Measurements from ENCODE around the gene KRTAP27-1.

Gene KRTAP27-1

GRCh38 chr21:30337772-30338171 is 278 bp upstream of the KRTAP27-1 start:
- no peak overlapping the region for H3K9ac ChIP-seq (ENCODE audit: low read length)

DNA sequence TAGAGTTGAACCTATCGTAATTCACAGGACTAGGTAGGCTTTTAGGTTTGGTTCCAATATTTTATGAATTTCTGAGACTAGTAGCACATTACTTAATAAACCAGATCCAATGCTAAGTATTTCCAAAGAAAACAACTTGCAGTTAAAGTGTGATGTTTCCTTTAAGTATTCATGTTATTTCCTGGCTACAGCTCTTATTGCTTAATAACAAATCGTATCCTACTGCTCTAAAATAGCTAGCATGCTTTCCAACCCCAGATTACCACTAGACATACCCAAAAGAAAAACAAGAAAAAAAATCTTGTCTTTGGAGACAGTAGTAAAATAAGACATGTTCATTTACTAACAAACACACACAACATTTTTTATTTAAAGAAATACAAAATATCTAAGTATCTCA is 898 bp downstream of the KRTAP27-1 start:
- no peak overlapping the region for H3K4me3 ChIP-seq (ENCODE audit: low read length)
- H3K9me3 ChIP-seq (ENCODE audit: control insufficient read depth, low read depth, low read length): no peaks in the 10 kb centered on the region
- no peaks in the 10 kb centered on the region for H3K36me3 ChIP-seq (ENCODE audit: control insufficient read depth, low read depth, low read length)
- H3K27ac ChIP-seq (ENCODE audit: low read length): no peak overlapping the region
- H3K4me1 ChIP-seq (ENCODE audit: control insufficient read depth, low read depth, low read length): no peaks in the 10 kb centered on the region
- no peak overlapping the region for H3K9ac ChIP-seq (ENCODE audit: low read length)
- H3K27me3 ChIP-seq (ENCODE audit: control insufficient read depth, insufficient read depth, low read length): no peaks in the 10 kb centered on the region

More at GRCh38 chr21:30337772-30338171, 278 bp upstream of the KRTAP27-1 start:
- Histone ChIP-seq H3K9me3 (ENCODE audit: control insufficient read depth, low read depth, low read length) (no peaks in the 10 kb centered on the region), H3K36me3 (ENCODE audit: control insufficient read depth, low read depth, low read length) (no peaks in the 10 kb centered on the region), H3K4me1 (ENCODE audit: control insufficient read depth, low read depth, low read length) (no peaks in the 10 kb centered on the region), H3K27ac (ENCODE audit: low read length) (no peak overlapping the region), H3K4me3 (ENCODE audit: low read length) (no peak overlapping the region), H3K27me3 (ENCODE audit: control insufficient read depth, insufficient read depth, low read length) (no peaks in the 10 kb centered on the region)

DNA sequence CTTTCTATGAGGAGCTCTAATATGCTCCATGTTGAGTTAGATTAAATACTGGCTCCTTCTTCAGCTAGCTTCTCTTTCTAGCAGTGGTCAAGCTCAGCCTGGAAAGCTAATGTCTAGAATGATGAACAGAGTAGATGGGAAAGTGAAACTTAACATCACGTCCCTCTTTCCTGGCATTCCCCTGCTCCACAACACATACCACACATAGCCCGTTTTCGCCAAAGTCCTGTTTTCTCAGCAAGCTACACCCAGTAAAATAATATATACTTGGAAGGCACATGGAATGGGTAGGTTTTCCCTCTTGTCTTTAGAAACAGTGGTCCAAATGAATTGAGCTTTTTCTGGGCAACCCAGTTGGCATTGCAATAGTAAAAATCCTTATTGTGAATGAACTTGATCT is 3.8 kb downstream of the KRTAP27-1 start:
- H3K27ac ChIP-seq (ENCODE audit: low read length): no peak overlapping the region
- H3K9me3 ChIP-seq (ENCODE audit: control insufficient read depth, low read depth, low read length): no peaks in the 10 kb centered on the region
- no peak overlapping the region for H3K9ac ChIP-seq (ENCODE audit: low read length)
- no peaks in the 10 kb centered on the region for H3K36me3 ChIP-seq (ENCODE audit: control insufficient read depth, low read depth, low read length)
- H3K4me1 ChIP-seq (ENCODE audit: control insufficient read depth, low read depth, low read length): no peaks in the 10 kb centered on the region
- H3K27me3 ChIP-seq (ENCODE audit: control insufficient read depth, insufficient read depth, low read length): no peaks in the 10 kb centered on the region
- H3K4me3 ChIP-seq (ENCODE audit: low read length): no peak overlapping the region

DNA sequence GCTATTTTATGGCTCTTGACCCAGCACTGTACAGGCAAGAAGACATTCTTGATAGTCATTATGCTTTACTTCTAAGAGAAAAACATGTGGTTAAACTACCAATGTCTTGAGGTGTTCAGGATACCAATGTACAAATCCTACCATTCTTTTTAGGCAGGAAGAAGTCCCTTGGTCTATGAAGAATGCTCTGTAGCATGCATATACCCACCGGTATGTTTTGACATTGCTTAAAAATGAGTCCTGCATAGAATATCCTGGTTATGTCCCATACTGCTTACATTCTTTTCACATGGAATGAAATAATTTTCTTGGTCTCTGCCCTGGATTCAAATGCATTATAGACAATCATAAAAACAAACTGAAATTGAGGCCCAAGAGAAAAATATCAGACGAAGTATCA is 4.8 kb downstream of the KRTAP27-1 start:
- Histone ChIP-seq H3K27me3 (ENCODE audit: control insufficient read depth, insufficient read depth, low read length) (no peaks in the 10 kb centered on the region), H3K36me3 (ENCODE audit: control insufficient read depth, low read depth, low read length) (no peaks in the 10 kb centered on the region), H3K4me3 (ENCODE audit: low read length) (no peak overlapping the region), H3K9ac (ENCODE audit: low read length) (no peak overlapping the region), H3K4me1 (ENCODE audit: control insufficient read depth, low read depth, low read length) (no peaks in the 10 kb centered on the region), H3K9me3 (ENCODE audit: control insufficient read depth, low read depth, low read length) (no peaks in the 10 kb centered on the region), H3K27ac (ENCODE audit: low read length) (no peak overlapping the region)

- H3K4me1 ChIP-seq (ENCODE audit: control insufficient read depth, low read depth, low read length): no peaks in the 10 kb centered on the region
- H3K27ac ChIP-seq (ENCODE audit: low read length): no peak overlapping the region
- H3K9me3 ChIP-seq (ENCODE audit: control insufficient read depth, low read depth, low read length): no peaks in the 10 kb centered on the region
Measured at GRCh38 chr21:30329203-30329875, 8.2 kb downstream of the KRTAP27-1 start.

DNA sequence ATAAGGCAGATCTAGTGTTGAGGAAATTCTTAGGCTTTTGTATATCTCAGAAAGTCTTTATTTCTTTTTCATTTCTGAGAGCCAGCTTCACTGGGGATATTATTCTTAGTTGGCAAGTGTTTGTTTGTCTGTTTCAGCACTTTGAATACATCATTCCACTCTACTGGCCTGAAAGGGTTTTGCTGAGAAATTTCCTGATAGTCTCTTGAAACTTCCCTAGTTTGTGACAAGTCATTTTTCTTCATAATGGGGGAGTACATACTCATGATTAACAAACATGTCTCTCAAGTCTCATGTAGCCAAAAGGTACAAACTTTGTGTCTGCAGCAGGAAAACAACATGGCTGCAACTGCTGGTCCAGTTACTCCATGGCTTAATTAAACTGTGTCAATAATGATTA is 11.1 kb downstream of the KRTAP27-1 start:
- no peaks in the 10 kb centered on the region for H3K4me1 ChIP-seq (ENCODE audit: control insufficient read depth, low read depth, low read length)
- H3K27me3 ChIP-seq (ENCODE audit: control insufficient read depth, insufficient read depth, low read length): no peaks in the 10 kb centered on the region
- H3K27ac ChIP-seq (ENCODE audit: low read length): no peak overlapping the region
- no peak overlapping the region for H3K9ac ChIP-seq (ENCODE audit: low read length)
- no peaks in the 10 kb centered on the region for H3K36me3 ChIP-seq (ENCODE audit: control insufficient read depth, low read depth, low read length)
- no peaks in the 10 kb centered on the region for H3K9me3 ChIP-seq (ENCODE audit: control insufficient read depth, low read depth, low read length)
- H3K4me3 ChIP-seq (ENCODE audit: low read length): no peak overlapping the region

More at GRCh38 chr21:30329203-30329875, 8.2 kb downstream of the KRTAP27-1 start:
- H3K4me3 ChIP-seq (ENCODE audit: low read length): no peak overlapping the region
- no peaks in the 10 kb centered on the region for H3K36me3 ChIP-seq (ENCODE audit: control insufficient read depth, low read depth, low read length)
- H3K9ac ChIP-seq (ENCODE audit: low read length): no peak overlapping the region
- no peaks in the 10 kb centered on the region for H3K27me3 ChIP-seq (ENCODE audit: control insufficient read depth, insufficient read depth, low read length)

- H3K27me3 ChIP-seq (ENCODE audit: control insufficient read depth, insufficient read depth, low read length): no peaks in the 10 kb centered on the region
- H3K9ac ChIP-seq (ENCODE audit: low read length): no peak within 1 kb of the TSS
- no peak within 1 kb of the TSS for H3K27ac ChIP-seq (ENCODE audit: low read length)
- no peaks in the 10 kb centered on the region for H3K4me1 ChIP-seq (ENCODE audit: control insufficient read depth, low read depth, low read length)
- H3K9me3 ChIP-seq (ENCODE audit: control insufficient read depth, low read depth, low read length): no peaks in the 10 kb centered on the region
- no peak within 1 kb of the TSS for H3K4me3 ChIP-seq (ENCODE audit: low read length)
- no peaks in the 10 kb centered on the region for H3K36me3 ChIP-seq (ENCODE audit: control insufficient read depth, low read depth, low read length)
Measured at GRCh38 chr21:30320215-30320614, 17.3 kb downstream of the KRTAP27-1 start, which contains the start of gene KRTAP26-1. Gene KRTAP26-1, minus strand, starts transcription at chr21:30320315. Its CDS starts 280 bp downstream, at chr21:30320035.

- H3K27ac ChIP-seq (ENCODE audit: low read length): no peak overlapping the region
- no peaks in the 10 kb centered on the region for H3K36me3 ChIP-seq (ENCODE audit: control insufficient read depth, low read depth, low read length)
- H3K27me3 ChIP-seq (ENCODE audit: control insufficient read depth, insufficient read depth, low read length): no peaks in the 10 kb centered on the region
Measured at GRCh38 chr21:30315701-30316100, 21.8 kb downstream of the KRTAP27-1 start.

GRCh38 chr21:30306884-30307283 is 30.6 kb downstream of the KRTAP27-1 start:
- no peaks in the 10 kb centered on the region for H3K27me3 ChIP-seq (ENCODE audit: control insufficient read depth, insufficient read depth, low read length)
- H3K4me3 ChIP-seq (ENCODE audit: low read length): no peak overlapping the region
- H3K27ac ChIP-seq (ENCODE audit: low read length): no peak overlapping the region
- H3K9me3 ChIP-seq (ENCODE audit: control insufficient read depth, low read depth, low read length): no peaks in the 10 kb centered on the region
- no peaks in the 10 kb centered on the region for H3K36me3 ChIP-seq (ENCODE audit: control insufficient read depth, low read depth, low read length)
- no peaks in the 10 kb centered on the region for H3K4me1 ChIP-seq (ENCODE audit: control insufficient read depth, low read depth, low read length)
- H3K9ac ChIP-seq (ENCODE audit: low read length): no peak overlapping the region

More at GRCh38 chr21:30315701-30316100, 21.8 kb downstream of the KRTAP27-1 start:
- Histone ChIP-seq H3K9me3 (ENCODE audit: control insufficient read depth, low read depth, low read length) (no peaks in the 10 kb centered on the region), H3K4me1 (ENCODE audit: control insufficient read depth, low read depth, low read length) (no peaks in the 10 kb centered on the region), H3K4me3 (ENCODE audit: low read length) (no peak overlapping the region), H3K9ac (ENCODE audit: low read length) (no peak overlapping the region)

DNA sequence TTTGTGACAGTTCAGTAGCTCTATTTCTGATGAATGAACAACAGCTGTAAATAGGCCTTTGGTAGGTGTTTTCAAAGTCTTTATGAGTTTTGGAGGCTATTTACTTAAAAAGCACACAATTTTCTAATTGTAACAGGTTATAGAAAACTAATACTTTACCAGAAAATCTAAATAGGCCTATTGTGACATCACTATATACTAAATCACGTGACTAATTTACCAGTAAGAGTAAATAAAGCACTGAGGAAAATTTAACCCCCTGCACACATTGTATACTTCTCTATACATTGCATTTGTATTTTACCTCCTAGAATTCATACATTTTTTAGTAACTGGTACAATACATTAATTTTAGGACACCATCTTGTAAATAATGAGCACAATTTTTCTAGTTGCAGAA is 32.4 kb downstream of the KRTAP27-1 start:
- H3K4me3 ChIP-seq (ENCODE audit: low read length): no peak overlapping the region
- H3K9me3 ChIP-seq (ENCODE audit: control insufficient read depth, low read depth, low read length): no peaks in the 10 kb centered on the region
- no peak overlapping the region for H3K9ac ChIP-seq (ENCODE audit: low read length)
- H3K27ac ChIP-seq (ENCODE audit: low read length): no peak overlapping the region
- no peaks in the 10 kb centered on the region for H3K36me3 ChIP-seq (ENCODE audit: control insufficient read depth, low read depth, low read length)
- no peaks in the 10 kb centered on the region for H3K27me3 ChIP-seq (ENCODE audit: control insufficient read depth, insufficient read depth, low read length)
- no peaks in the 10 kb centered on the region for H3K4me1 ChIP-seq (ENCODE audit: control insufficient read depth, low read depth, low read length)

GRCh38 chr21:30289215-30289614 is 48.3 kb downstream of the KRTAP27-1 start, which contains the start of gene KRTAP25-1:
Gene KRTAP25-1, minus strand, starts transcription at chr21:30289514. Its CDS starts 24 bp downstream, at chr21:30289490.
- no peaks in the 10 kb centered on the region for H3K27me3 ChIP-seq (ENCODE audit: control insufficient read depth, insufficient read depth, low read length)
- no peaks in the 10 kb centered on the region for H3K4me1 ChIP-seq (ENCODE audit: control insufficient read depth, low read depth, low read length)
- no peak within 1 kb of the TSS for H3K9ac ChIP-seq (ENCODE audit: low read length)
- H3K27ac ChIP-seq (ENCODE audit: low read length): no peak within 1 kb of the TSS
- H3K9me3 ChIP-seq (ENCODE audit: control insufficient read depth, low read depth, low read length): no peaks in the 10 kb centered on the region
- H3K36me3 ChIP-seq (ENCODE audit: control insufficient read depth, low read depth, low read length): no peaks in the 10 kb centered on the region
- H3K4me3 ChIP-seq (ENCODE audit: low read length): no peak within 1 kb of the TSS

All from iPS-18a (cell line).